C4-2B (cell line): ENCODE results near the gene WDR55.

Experiments used
- ZFX ChIP-seq: fragments of 450-650 bp; IDR thresholded peaks from 2 replicates; pipeline ENCODE4 v1.6.1; 2017
- TF ChIP-seq, protein P1 (sequence below): fragments of 450-650 bp; conservative IDR thresholded peaks from 2 replicates; pipeline ENCODE4 v1.5.1; 2017; ENCODE audit warnings: mild to moderate bottlenecking

DNA sequence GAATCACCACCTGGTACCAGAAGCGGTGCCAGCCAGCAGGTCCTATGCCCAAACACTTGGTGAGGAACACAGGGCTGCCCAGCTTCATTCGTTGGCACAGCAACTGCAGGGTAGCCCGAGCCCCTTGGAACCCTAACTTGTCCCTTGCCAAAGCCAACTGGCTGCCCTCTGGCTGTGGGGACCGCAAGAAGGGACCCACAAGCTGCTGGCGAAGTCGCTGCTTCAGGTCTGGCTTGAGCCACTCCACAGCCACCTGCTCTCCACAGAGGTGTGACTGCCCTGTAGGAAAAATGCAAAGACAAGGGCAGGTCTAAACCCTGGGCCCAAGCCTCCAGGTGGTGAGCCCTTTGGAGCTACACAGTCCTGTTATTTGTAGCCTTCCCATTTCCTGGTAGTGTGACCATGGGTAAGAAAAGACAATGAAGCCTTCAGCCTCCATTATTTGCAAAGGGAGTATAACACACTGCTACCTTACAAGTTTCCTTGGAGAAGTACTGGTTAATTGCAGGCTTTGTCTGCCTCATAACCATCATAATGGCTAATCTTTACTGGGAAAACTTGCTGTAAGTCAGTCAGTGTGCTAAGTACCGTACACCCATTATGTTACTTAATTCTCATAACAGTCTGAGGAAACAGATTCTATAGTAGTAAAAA is 6.9 kb downstream of the WDR55 start:
- TF ChIP-seq, protein P1, sequence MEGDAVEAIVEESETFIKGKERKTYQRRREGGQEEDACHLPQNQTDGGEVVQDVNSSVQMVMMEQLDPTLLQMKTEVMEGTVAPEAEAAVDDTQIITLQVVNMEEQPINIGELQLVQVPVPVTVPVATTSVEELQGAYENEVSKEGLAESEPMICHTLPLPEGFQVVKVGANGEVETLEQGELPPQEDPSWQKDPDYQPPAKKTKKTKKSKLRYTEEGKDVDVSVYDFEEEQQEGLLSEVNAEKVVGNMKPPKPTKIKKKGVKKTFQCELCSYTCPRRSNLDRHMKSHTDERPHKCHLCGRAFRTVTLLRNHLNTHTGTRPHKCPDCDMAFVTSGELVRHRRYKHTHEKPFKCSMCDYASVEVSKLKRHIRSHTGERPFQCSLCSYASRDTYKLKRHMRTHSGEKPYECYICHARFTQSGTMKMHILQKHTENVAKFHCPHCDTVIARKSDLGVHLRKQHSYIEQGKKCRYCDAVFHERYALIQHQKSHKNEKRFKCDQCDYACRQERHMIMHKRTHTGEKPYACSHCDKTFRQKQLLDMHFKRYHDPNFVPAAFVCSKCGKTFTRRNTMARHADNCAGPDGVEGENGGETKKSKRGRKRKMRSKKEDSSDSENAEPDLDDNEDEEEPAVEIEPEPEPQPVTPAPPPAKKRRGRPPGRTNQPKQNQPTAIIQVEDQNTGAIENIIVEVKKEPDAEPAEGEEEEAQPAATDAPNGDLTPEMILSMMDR = no peak
- TF ChIP-seq ZFX = no peak
